SK-N-SH treated with all-trans-retinoic acid at 6 μM for 48 hours (cell line): ENCODE measurements around the gene MUL1.
"Not testable (repeated sequence)": the region's sequence is repeated elsewhere in the genome, so short reads cannot be mapped to it uniquely, and the experiment has no call there.

Experiments used
- ATAC-seq: fragments of 200-7000 bp; cut with Tn5 transposase; 3 replicates; pipeline ENCODE4 v1.9.1; 2020; ENCODE audit warnings: mild to moderate bottlenecking, moderate library complexity
- ARNTL ChIP-seq: fragments of 450-650 bp; formaldehyde crosslinking; IDR thresholded peaks from 2 replicates; pipeline ENCODE4 v1.5.0; 2020; ENCODE audit warnings: low read depth, mild to moderate bottlenecking, moderate library complexity, borderline replicate concordance
- BACH2 ChIP-seq: fragments of 250-450 bp; sonication (Bioruptor Pico); IDR thresholded peaks from 2 replicates; pipeline ENCODE4 v1.9.0; 2021; ENCODE audit warnings: mild to moderate bottlenecking, borderline replicate concordance
- CSDC2 ChIP-seq: fragments of 250-450 bp; sonication (Bioruptor Pico); IDR thresholded peaks from 2 replicates; pipeline ENCODE4 v1.5.0; 2020; ENCODE audit warnings: mild to moderate bottlenecking, moderate library complexity
- CSRNP3 ChIP-seq: fragments of 250-450 bp; sonication (Bioruptor Pico); IDR thresholded peaks from 2 replicates; pipeline ENCODE4 v1.5.1; 2021; ENCODE audit warnings: mild to moderate bottlenecking, moderate library complexity
- ESRRG ChIP-seq: fragments of 250-450 bp; sonication (Bioruptor Pico); IDR thresholded peaks from 2 replicates; pipeline ENCODE4 v1.6.1; 2021; ENCODE audit warnings: mild to moderate bottlenecking
- GLIS3 ChIP-seq: fragments of 250-450 bp; sonication (Bioruptor Pico); IDR thresholded peaks from 2 replicates; pipeline ENCODE4 v1.5.0; 2020; ENCODE audit warnings: mild to moderate bottlenecking, moderate library complexity
- PPARA ChIP-seq: fragments of 250-450 bp; sonication (Bioruptor Pico); IDR thresholded peaks from 2 replicates; pipeline ENCODE4 v1.5.0; 2020; ENCODE audit warnings: mild to moderate bottlenecking, borderline replicate concordance
- RARB ChIP-seq: fragments of 250-450 bp; sonication (Bioruptor Pico); IDR thresholded peaks from 2 replicates; pipeline ENCODE4 v1.8.0; 2021; ENCODE audit warnings: mild to moderate bottlenecking, moderate library complexity
- TCF4 ChIP-seq: fragments of 250-450 bp; sonication (Bioruptor Pico); IDR thresholded peaks from 2 replicates; pipeline ENCODE4 v1.8.0; 2021; ENCODE audit warnings: mild to moderate bottlenecking, moderate library complexity, borderline replicate concordance
- TOX ChIP-seq: fragments of 250-450 bp; sonication (Bioruptor Pico); IDR thresholded peaks from 2 replicates; pipeline ENCODE4 v1.8.0; 2021; ENCODE audit warnings: mild to moderate bottlenecking, moderate library complexity, borderline replicate concordance
- ZC3H10 ChIP-seq: fragments of 250-450 bp; sonication (Bioruptor Pico); IDR thresholded peaks from 2 replicates; pipeline ENCODE4 v1.5.1; 2021; ENCODE audit warnings: mild to moderate bottlenecking, moderate library complexity
- ZNF70 ChIP-seq: fragments of 450-650 bp; formaldehyde crosslinking; IDR thresholded peaks from 2 replicates; pipeline ENCODE4 v1.5.0; 2020; ENCODE audit warnings: mild to moderate bottlenecking, moderate library complexity
- ZNF8 ChIP-seq: fragments of 450-650 bp; formaldehyde crosslinking; IDR thresholded peaks from 2 replicates; pipeline ENCODE4 v1.5.0; 2020; ENCODE audit warnings: mild to moderate bottlenecking, moderate library complexity
- TF ChIP-seq, protein P1 (sequence below): fragments of 250-450 bp; sonication (Bioruptor Pico); IDR thresholded peaks from 2 replicates; pipeline ENCODE4 v1.5.1; 2020; ENCODE audit warnings: low read depth, mild to moderate bottlenecking, moderate library complexity
- TF ChIP-seq, protein P2 (sequence below): fragments of 250-450 bp; sonication (Bioruptor Pico); IDR thresholded peaks from 2 replicates; pipeline ENCODE4 v1.8.0; 2021; ENCODE audit warnings: low read depth, mild to moderate bottlenecking, moderate library complexity, borderline replicate concordance
- TF ChIP-seq, protein P3 (sequence below): fragments of 250-450 bp; sonication (Bioruptor Pico); IDR thresholded peaks from 2 replicates; pipeline ENCODE4 v1.5.0; 2020; ENCODE audit warnings: mild to moderate bottlenecking, moderate library complexity
- TF ChIP-seq, protein P4 (sequence below): fragments of 250-450 bp; sonication (Bioruptor Pico); IDR thresholded peaks from 2 replicates; pipeline ENCODE4 v1.8.0; 2020; ENCODE audit warnings: mild to moderate bottlenecking, moderate library complexity, borderline replicate concordance

MUL1 gene

DNA sequence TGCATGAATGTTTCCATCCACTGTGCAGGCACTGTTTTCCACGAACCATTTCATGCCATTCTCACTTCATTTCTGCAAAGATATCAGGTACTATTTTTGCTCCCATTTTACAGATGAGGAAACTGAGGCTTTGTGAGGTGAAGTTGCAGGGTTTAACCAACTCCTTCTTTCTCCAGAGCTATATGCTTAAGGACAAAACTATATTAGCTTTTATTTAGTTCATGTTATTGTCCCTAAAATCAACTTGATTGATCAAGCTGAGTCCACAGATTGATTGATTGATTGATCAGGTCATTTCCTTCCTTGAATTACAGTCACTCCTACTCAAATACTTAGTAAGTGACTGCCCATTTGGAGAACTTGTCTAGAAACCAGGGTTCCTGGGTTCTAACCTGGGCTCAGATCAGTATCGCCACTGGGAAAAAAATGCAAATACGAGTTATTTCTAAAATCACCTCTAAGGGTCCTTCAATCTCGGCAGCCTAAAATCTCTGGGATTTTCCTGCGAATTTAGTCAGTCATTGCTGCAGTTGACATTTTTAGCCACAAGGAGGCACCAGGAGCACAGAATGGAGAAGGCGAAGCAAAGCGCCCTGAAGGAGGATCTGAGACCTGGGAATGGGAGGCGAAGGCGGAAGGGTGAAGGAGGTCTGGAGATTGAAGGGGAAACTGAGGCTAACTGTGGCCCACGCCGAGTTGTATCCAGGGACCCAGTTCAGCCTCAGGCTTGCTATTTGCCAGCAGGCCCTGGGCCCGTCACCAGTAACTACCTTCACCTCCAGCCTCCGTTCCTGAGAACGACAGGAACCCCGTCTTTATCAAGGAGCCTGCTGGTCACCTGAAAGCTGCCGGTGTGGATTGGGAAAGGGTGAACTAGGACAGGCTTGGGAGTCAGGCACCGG, 14.3 kb upstream of the MUL1 start:
- no peak for TF ChIP-seq CSRNP3 (CRISPR knock-in tag)
- TF ChIP-seq CSDC2 (CRISPR knock-in tag), result no peak
- peak; percentile 19; the same call in 1 of the 2 replicates for TF ChIP-seq ZNF70 (CRISPR knock-in tag)
- TF ChIP-seq PPARA (CRISPR knock-in tag), result no peak
- TF ChIP-seq BACH2, result no peak
- no peak for TF ChIP-seq ZC3H10 (CRISPR knock-in tag)
- ATAC-seq, result peak; percentile 94

- not testable (repeated sequence) for ATAC-seq
These were observed 11.8 kb upstream of the MUL1 start for GRCh38 chr1:20519609-20520262.

GRCh38 chr1:20511518-20512428, 3.8 kb upstream of the MUL1 start:
- ATAC-seq, result no peak
- no peak for TF ChIP-seq TOX (CRISPR knock-in tag)
- TF ChIP-seq PPARA (CRISPR knock-in tag), result no peak
- no peak for TF ChIP-seq RARB (CRISPR knock-in tag)
- no peak for TF ChIP-seq ESRRG
- TF ChIP-seq ARNTL (CRISPR knock-in tag), result no peak
- no peak for TF ChIP-seq ZC3H10 (CRISPR knock-in tag)
- TF ChIP-seq ZNF8 (CRISPR knock-in tag), result no peak
- TF ChIP-seq ZNF70 (CRISPR knock-in tag), result no peak
- TF ChIP-seq GLIS3 (CRISPR knock-in tag), result no peak
- TF ChIP-seq CSDC2 (CRISPR knock-in tag), result no peak
- TF ChIP-seq, protein P1, sequence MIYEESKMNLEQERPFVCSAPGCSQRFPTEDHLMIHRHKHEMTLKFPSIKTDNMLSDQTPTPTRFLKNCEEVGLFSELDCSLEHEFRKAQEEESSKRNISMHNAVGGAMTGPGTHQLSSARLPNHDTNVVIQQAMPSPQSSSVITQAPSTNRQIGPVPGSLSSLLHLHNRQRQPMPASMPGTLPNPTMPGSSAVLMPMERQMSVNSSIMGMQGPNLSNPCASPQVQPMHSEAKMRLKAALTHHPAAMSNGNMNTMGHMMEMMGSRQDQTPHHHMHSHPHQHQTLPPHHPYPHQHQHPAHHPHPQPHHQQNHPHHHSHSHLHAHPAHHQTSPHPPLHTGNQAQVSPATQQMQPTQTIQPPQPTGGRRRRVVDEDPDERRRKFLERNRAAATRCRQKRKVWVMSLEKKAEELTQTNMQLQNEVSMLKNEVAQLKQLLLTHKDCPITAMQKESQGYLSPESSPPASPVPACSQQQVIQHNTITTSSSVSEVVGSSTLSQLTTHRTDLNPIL (CRISPR knock-in tag), result no peak
- TF ChIP-seq, protein P2, sequence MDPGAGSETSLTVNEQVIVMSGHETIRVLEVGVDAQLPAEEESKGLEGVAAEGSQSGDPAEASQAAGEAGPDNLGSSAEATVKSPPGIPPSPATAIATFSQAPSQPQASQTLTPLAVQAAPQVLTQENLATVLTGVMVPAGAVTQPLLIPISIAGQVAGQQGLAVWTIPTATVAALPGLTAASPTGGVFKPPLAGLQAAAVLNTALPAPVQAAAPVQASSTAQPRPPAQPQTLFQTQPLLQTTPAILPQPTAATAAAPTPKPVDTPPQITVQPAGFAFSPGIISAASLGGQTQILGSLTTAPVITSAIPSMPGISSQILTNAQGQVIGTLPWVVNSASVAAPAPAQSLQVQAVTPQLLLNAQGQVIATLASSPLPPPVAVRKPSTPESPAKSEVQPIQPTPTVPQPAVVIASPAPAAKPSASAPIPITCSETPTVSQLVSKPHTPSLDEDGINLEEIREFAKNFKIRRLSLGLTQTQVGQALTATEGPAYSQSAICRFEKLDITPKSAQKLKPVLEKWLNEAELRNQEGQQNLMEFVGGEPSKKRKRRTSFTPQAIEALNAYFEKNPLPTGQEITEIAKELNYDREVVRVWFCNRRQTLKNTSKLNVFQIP (CRISPR knock-in tag), result no peak
- TF ChIP-seq, protein P3, sequence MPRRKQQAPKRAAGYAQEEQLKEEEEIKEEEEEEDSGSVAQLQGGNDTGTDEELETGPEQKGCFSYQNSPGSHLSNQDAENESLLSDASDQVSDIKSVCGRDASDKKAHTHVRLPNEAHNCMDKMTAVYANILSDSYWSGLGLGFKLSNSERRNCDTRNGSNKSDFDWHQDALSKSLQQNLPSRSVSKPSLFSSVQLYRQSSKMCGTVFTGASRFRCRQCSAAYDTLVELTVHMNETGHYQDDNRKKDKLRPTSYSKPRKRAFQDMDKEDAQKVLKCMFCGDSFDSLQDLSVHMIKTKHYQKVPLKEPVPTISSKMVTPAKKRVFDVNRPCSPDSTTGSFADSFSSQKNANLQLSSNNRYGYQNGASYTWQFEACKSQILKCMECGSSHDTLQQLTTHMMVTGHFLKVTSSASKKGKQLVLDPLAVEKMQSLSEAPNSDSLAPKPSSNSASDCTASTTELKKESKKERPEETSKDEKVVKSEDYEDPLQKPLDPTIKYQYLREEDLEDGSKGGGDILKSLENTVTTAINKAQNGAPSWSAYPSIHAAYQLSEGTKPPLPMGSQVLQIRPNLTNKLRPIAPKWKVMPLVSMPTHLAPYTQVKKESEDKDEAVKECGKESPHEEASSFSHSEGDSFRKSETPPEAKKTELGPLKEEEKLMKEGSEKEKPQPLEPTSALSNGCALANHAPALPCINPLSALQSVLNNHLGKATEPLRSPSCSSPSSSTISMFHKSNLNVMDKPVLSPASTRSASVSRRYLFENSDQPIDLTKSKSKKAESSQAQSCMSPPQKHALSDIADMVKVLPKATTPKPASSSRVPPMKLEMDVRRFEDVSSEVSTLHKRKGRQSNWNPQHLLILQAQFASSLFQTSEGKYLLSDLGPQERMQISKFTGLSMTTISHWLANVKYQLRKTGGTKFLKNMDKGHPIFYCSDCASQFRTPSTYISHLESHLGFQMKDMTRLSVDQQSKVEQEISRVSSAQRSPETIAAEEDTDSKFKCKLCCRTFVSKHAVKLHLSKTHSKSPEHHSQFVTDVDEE (CRISPR knock-in tag), result no peak
- TF ChIP-seq, protein P4, sequence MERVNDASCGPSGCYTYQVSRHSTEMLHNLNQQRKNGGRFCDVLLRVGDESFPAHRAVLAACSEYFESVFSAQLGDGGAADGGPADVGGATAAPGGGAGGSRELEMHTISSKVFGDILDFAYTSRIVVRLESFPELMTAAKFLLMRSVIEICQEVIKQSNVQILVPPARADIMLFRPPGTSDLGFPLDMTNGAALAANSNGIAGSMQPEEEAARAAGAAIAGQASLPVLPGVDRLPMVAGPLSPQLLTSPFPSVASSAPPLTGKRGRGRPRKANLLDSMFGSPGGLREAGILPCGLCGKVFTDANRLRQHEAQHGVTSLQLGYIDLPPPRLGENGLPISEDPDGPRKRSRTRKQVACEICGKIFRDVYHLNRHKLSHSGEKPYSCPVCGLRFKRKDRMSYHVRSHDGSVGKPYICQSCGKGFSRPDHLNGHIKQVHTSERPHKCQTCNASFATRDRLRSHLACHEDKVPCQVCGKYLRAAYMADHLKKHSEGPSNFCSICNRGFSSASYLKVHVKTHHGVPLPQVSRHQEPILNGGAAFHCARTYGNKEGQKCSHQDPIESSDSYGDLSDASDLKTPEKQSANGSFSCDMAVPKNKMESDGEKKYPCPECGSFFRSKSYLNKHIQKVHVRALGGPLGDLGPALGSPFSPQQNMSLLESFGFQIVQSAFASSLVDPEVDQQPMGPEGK, result no peak
- TF ChIP-seq TCF4 (CRISPR knock-in tag), result no peak
